H1 (cell line): Measurements from ENCODE around the gene SAMD14.

Experiments
- BRCA1 ChIP-seq: IDR thresholded peaks from 2 replicates; pipeline ENCODE4 v1.6.1; 2012; ENCODE audit warnings: low read depth, low read length, improper control_type of control experiment
- CREB1 ChIP-seq: IDR thresholded peaks from 2 replicates; pipeline ENCODE4 v1.6.1; 2012; ENCODE audit warnings: inconsistent platforms
- GABPA ChIP-seq: IDR thresholded peaks from 2 replicates; pipeline ENCODE4 v1.6.1; 2011; ENCODE audit warnings: mild to moderate bottlenecking, low read length, moderate library complexity, borderline replicate concordance; ENCODE audit not compliant: insufficient read depth
- KDM5A ChIP-seq: fragments of 200-600 bp; IDR thresholded peaks from 2 replicates; pipeline ENCODE4 v1.7.1; 2012; ENCODE audit warnings: mild to moderate bottlenecking, low read length, inconsistent platforms, mixed read lengths
- NRF1 ChIP-seq: IDR thresholded peaks from 2 replicates; pipeline ENCODE4 v1.6.1; 2011; ENCODE audit warnings: mild to moderate bottlenecking, low read depth, low read length, improper control_type of control experiment
- POLR2AphosphoS5 ChIP-seq: IDR thresholded peaks from 2 replicates; pipeline ENCODE4 v1.6.1; 2011; ENCODE audit warnings: low read depth, low read length
- RBBP5 ChIP-seq: IDR thresholded peaks from 2 replicates; pipeline ENCODE4 v1.7.1; 2012; ENCODE audit warnings: low read depth, mild to moderate bottlenecking, inconsistent platforms, low read length, moderate library complexity, borderline replicate concordance
- SAP30 ChIP-seq: fragments of 300-600 bp; sonication (generic); IDR thresholded peaks from 2 replicates; pipeline ENCODE4 v1.7.1; 2012; ENCODE audit warnings: low read length, moderate library complexity, mild to moderate bottlenecking, inconsistent platforms; ENCODE audit not compliant: insufficient read depth, insufficient replicate concordance
- TAF1 ChIP-seq: IDR thresholded peaks from 2 replicates; pipeline ENCODE4 v1.6.1; 2011; ENCODE audit warnings: mild to moderate bottlenecking, low read depth, low read length
- TCF12 ChIP-seq: IDR thresholded peaks from 2 replicates; pipeline ENCODE4 v1.6.1; 2011; ENCODE audit warnings: low read depth, mild to moderate bottlenecking, low read length

- no peak for TF ChIP-seq GABPA
- no peak for TF ChIP-seq BRCA1
- no peak for TF ChIP-seq RBBP5
- TF ChIP-seq TCF12 = no peak
- TF ChIP-seq SAP30 = no peak
- TF ChIP-seq KDM5A = no peak
- no peak for TF ChIP-seq POLR2AphosphoS5
- TF ChIP-seq TAF1 = no peak
- no peak for TF ChIP-seq NRF1
- no peak for TF ChIP-seq CREB1
Measured at GRCh38 chr17:50063561-50064252, 66.3 kb downstream of the SAMD14 start.
